Bronchial epithelial cell (primary cell): Measurements from ENCODE around the gene BRMS1. TPM values are rescaled to one million over a fixed set of nuclear protein-coding genes. Genes with fewer than 3 reads are reported as not detected.
"Not testable (repeated sequence)": the region's sequence is repeated elsewhere in the genome, so short reads cannot be mapped to it uniquely, and the experiment has no call there.

Source experiments
- DNase-seq: peaks from one replicate; pipeline ENCODE4 v3.0.0-alpha.2; 2010; ENCODE audit warnings: low read depth
- FAIRE-seq: peaks from 2 replicates; lab custom pipeline; 2011; peaks lifted over from hg19 to GRCh38; lab: Jason Lieb, UNC
- H3K27me3 ChIP-seq: 2 replicates; pipeline ENCODE4 v1.5.1; 2011; ENCODE audit warnings: low read length; ENCODE audit not compliant: control insufficient read depth, insufficient read depth
- H3K36me3 ChIP-seq: 2 replicates; pipeline ENCODE4 v1.5.1; 2011; ENCODE audit warnings: low read length; ENCODE audit not compliant: control insufficient read depth, insufficient read depth
- H3K4me3 ChIP-seq: 2 replicates; pipeline ENCODE4 v1.5.1; 2011; ENCODE audit warnings: mild to moderate bottlenecking, low read depth, low read length, control low read depth
- total RNA-seq: library from RNA; depleted of rRNA; stranded (reverse); fragments of >200 nt; gene quantifications from 2 replicates; pipeline ENCODE4 v1.2.1, GENCODE V29; 2014
- TF ChIP-seq, protein P1 (sequence below): IDR thresholded peaks from 2 replicates; pipeline ENCODE4 v1.5.1; 2011; ENCODE audit warnings: mild to moderate bottlenecking, moderate library complexity, low read length, control low read depth, inconsistent platforms; ENCODE audit not compliant: insufficient read depth, severe bottlenecking

BRMS1 gene
- total RNA-seq, 1 donor from 2014 or later: 81.6 TPM

DNA sequence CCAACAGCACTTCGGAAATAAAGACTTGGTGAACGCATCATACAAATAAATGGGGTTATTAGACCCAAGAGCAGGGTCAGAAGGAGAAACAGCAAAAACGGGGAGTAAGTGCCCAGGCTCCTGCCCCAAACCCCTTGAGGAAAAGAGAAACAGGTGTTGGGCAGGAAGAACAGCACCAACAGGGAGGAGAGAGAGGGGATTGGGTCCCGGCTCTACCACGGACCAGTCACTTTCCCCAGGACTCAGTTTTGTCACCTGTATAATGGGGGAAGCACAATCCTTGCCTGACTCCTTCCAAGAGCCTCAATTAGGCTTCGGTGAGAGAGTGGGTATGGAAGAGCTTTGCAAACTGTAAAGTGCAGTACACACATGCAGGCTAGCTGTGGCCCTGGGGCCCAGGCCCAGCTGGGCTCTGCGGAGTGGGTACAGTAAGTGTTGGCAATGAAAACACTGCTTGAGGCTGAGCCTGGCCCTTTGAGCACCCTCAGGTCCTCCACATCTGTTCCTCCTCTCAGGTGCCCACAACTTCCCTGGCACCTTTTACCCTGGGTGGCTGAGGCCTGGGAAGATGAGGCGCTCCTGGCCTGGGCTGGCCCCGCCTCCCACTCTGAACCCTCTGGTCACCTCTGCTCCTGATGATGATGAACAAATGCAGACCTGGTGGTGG is 17.7 kb upstream of the BRMS1 start:
- FAIRE-seq (no peak), DNase-seq (no peak)
- Histone ChIP-seq H3K4me3 (no peak overlapping the region), H3K36me3 (no peaks in the 10 kb centered on the region), H3K27me3 (no peaks in the 10 kb centered on the region)
- TF ChIP-seq, protein P1, sequence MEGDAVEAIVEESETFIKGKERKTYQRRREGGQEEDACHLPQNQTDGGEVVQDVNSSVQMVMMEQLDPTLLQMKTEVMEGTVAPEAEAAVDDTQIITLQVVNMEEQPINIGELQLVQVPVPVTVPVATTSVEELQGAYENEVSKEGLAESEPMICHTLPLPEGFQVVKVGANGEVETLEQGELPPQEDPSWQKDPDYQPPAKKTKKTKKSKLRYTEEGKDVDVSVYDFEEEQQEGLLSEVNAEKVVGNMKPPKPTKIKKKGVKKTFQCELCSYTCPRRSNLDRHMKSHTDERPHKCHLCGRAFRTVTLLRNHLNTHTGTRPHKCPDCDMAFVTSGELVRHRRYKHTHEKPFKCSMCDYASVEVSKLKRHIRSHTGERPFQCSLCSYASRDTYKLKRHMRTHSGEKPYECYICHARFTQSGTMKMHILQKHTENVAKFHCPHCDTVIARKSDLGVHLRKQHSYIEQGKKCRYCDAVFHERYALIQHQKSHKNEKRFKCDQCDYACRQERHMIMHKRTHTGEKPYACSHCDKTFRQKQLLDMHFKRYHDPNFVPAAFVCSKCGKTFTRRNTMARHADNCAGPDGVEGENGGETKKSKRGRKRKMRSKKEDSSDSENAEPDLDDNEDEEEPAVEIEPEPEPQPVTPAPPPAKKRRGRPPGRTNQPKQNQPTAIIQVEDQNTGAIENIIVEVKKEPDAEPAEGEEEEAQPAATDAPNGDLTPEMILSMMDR: no peak

DNA sequence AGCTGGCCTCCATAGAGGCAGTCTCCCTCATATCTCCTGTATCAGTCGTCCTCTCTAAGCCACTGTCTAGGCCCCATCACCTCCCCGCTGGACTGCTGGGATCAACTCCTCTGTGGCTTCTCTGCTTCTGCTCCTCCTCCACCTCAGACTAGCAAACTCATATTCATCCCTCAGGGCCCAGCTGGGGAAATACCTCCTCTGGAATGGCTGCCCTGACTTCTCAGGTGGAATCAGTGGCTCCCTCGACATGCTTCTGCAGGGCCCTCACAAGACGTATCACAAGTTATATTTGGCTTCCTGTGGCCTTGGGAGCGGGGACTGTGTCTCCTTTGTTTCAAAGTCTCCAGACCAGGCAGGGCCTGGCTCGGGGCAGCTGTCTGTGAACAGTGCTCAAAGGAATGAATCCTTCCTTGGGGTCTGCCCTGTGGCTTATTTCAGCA is 16.6 kb upstream of the BRMS1 start:
- Histone ChIP-seq H3K27me3 (no peaks in the 10 kb centered on the region), H3K4me3 (no peak overlapping the region), H3K36me3 (no peaks in the 10 kb centered on the region)
- FAIRE-seq (no peak), DNase-seq (no peak)
- TF ChIP-seq, protein P1: no peak

DNA sequence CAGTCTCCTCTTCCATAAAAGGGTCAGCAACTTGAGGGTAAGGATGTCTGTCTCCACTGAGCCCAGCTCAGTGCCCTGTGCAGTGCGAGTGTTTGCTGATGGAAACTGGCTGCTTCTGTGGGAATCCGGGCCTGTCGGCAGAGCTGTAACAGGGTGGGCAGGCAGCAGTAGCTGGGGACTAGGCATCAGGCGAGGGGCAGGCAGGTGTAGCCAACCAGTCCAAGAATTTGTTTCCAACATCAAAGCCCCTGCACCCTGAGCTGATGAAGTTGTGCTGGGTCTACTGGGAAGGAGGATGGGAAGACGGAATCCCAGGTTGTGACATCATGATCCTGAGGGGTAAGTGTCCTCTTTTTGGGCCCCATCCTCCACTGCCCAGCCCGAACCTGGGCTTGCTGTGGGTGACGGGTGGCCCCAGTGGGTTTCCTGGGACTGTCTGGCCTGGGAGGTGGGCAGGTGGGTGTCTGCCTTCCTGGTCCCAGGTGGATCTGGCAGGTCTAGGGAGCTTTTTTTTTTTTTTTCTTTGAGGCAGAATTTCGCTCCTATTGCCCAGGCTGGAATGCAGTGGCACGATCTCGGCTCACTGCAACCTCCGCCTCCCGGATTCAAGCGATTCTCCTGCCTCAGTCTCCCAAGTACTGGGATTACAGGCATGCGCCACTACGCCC is 15.6 kb upstream of the BRMS1 start:
- TF ChIP-seq, protein P1: no peak
- no peak for FAIRE-seq
- DNase-seq: no peak

DNA sequence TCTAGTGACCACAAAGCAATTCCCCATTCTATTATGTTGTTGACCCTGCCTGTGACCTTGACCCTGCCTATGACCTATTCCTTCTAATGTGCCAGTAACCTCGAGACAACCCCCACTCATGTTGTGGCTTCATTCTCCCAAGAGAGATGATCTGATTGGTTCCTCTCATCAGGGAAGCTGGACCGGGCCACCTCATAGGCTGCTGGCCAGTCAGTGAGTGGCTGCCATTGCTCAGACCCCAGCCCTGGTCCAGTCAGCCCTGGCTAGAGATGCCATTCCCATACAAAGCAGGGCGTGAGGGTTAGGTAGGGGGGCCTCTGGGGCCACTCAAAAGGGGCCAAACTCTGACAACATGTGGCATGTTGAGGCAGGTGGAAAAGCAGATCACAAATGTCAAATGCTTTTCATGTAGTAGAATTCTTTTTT is 14.8 kb upstream of the BRMS1 start:
- no peak overlapping the region for H3K4me3 ChIP-seq
- no peaks in the 10 kb centered on the region for H3K36me3 ChIP-seq
- DNase-seq: no peak
- no peak for FAIRE-seq
- TF ChIP-seq, protein P1: no peak
- H3K27me3 ChIP-seq: no peaks in the 10 kb centered on the region

More for the DNA sequence above, 15.6 kb upstream of the BRMS1 start:
- Histone ChIP-seq H3K4me3 (no peak overlapping the region), H3K27me3 (no peaks in the 10 kb centered on the region), H3K36me3 (no peaks in the 10 kb centered on the region)

DNA sequence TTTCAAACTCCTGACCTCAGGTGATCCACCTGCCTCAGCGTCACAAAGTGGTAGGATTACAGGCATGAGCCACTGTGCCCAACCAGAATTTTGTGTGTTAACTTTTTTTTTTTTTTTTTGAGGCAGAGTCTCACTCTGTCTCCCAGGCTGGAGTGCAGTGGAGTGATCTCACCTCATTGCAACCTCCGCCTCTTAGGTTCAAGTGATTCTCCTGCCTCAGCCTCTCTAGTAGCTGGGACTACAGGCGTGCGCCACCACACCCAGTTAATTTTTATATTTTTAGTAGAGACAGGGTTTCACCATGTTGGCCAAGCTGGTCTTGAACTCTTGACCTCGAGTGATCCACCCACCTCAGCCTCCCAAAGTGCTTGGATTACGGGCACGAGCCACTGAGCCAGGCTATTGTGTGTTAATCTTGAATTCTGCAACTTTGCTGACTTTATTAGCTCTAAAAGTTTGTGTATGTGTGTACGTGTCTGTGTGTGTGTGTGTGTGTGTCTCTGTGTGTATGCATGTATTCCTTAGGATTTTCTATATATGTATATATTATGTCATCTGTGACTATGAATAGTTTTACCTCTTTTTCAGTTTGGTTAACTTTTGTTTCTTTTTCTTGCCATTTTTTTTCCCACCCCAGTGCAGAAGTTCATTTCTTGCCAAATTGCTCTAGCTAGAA is 5.8 kb upstream of the BRMS1 start:
- DNase-seq, FAIRE-seq, H3K4me3 ChIP-seq, H3K27me3 ChIP-seq, H3K36me3 ChIP-seq: not testable (repeated sequence)

DNA sequence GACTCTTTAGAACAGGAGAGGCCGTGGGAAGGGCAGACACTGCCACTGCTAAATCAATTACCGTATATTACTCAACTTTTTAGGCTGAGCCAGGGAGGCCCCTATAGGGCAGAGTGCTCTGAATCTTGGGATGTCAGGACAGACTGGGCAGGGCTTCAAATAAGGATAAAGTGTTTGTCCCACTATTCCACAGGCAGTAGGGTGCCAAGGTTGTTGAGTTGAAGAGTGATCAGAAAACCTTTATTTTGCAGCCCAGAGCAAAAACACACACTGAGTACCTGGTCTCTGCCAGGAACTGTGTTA is 4.1 kb upstream of the BRMS1 start:
- no peak overlapping the region for H3K4me3 ChIP-seq
- no peaks in the 10 kb centered on the region for H3K27me3 ChIP-seq
- no peak for DNase-seq
- H3K36me3 ChIP-seq: no peaks in the 10 kb centered on the region
- TF ChIP-seq, protein P1: no peak
- FAIRE-seq: no peak
